ENCODE data around the gene LMX1B.
"Not testable (repeated sequence)": the region's sequence is repeated elsewhere in the genome, so short reads cannot be mapped to it uniquely, and the experiment has no call there.

LMX1B gene

DNA sequence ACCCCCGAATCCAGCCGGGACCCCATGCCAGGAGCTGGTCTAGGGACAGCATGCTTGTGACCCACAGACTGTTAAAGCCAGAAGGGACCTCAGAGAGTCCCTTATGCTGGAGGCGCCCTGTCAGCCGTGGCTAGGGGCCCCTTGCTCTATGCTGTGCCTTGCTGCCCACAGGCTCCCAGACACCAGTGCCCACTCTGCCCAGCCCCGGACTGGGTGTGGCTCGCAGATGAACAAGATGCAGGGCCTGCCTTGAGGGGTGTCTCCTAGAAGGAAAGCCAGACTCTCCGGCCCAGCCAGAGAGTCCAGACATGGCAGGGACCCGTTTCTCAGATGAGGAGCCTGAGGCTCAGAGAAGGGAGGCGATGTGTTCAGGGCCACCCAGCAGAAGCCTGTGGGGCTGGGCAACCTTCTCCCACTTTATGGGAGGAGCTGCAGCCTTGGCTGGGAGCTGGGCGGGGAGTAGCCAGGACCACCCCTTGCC lies 85.7 kb downstream of the LMX1B start:
- no peak for DNase-seq

- no peak for DNase-seq
These were observed 86.6 kb downstream of the LMX1B start for GRCh38 chr9:126700296-126700695.

GRCh38 chr9:126700903-126701812 lies 87.4 kb downstream of the LMX1B start:
- no peak for DNase-seq

GRCh38 chr9:126701813-126702140 lies 88.0 kb downstream of the LMX1B start:
- DNase-seq, result no peak

DNA sequence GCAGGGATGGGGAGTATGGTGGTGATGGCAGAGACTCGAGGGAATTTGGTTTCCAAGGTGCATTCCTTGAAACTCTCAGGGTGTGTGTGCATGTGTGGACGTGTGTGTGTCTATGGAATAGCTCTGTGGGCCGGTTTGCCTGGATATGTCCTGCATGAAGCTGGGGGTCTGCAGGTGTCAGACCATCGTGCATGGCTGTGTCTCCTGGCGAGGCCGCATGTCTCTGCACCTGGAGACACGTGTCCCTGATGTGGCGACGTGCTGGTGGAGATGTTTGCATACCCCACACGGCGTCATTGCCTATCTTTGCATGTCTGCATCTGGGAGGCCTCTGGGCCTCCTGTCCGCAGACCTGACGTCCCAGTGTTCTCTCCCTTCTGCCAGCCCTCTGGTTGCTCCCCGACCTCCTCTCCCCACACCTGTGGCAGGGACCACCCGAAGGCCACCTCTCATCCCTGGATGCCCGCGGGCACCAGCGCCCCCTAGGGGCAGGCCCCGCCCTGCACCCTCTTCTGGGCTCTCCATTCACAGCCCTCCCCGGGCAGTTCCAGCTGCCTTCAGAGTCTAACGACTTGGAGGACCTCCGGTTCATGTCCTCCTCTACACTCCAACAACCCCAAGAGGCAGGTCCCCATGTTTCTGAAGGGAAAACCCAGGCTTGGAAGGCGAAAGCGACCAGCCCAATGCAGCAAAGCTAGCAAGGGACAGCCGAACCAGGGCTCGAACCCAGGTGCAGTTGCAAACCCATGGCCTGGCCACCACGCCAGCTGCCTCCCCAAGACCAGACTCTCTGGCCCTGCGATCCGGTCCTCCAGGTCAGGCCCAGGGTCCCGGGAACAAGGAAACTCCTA lies 88.6 kb downstream of the LMX1B start:
- DNase-seq, result no peak

- DNase-seq, result no peak
These were observed 89.5 kb downstream of the LMX1B start for GRCh38 chr9:126703002-126703865.

DNA sequence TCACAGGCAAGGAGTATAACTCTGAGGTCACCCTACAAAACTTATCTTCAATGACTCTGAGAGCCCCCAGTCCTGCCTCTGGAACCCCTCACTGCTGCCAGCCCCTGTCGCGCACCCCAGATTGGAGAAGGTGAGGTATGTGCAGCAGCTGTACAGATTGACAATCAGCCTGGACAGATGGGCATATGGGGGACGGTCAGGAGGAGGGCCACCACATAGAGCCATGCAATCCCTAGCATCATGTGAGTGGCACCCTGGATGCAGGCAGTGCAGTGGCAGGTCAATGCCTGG lies 90.1 kb downstream of the LMX1B start:
- no peak for DNase-seq

GRCh38 chr9:126704157-126704891 lies 90.6 kb downstream of the LMX1B start:
- DNase-seq, result no peak

GRCh38 chr9:126704892-126705766 lies 91.4 kb downstream of the LMX1B start:
- peak; percentile 26 for DNase-seq

DNA sequence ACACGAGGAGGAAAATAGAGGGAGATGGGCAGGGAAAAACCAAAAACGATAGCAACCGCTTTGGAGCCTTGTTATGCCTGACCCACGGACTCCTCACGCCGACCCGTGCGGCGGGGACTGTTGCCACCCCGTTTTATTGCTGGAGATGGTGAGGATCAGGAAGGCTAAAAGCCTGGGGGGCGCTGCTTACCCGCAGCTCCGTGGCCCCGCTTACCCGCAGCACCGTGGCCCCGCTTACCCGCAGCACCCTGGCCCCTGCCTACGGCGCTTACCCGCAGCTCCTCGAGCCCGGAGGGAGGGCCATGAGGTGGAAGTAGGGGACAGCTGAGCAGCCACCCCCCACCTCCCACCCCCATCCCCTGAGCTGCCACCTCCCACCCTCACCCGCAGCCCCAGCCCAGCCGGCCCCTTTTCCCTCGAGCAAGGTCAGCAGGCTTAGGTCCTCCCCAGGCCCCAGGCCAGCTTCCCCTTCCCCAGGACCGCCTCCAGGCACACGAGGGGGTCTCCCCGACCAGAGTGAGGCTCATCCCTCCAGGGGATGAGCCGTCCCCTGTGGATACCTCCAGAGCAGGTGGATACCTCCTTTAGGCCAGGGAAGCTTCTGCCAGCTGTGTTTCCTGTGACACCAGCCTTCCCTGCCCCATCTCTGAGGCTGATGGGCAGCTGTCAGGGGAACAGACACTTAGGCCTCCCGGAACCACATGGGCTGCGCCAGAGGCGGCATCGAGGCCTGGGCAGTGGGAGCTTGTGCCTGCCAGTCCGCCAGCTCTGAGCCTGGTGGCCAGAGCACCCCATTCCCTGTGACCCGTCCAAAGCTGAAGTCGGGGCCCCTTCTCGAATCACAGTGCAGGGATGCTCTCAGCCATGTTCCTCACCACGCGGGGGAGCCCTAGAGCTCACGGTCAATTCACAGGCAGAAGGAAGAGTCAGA lies 92.3 kb downstream of the LMX1B start:
- DNase-seq, result peak; percentile 14

DNA sequence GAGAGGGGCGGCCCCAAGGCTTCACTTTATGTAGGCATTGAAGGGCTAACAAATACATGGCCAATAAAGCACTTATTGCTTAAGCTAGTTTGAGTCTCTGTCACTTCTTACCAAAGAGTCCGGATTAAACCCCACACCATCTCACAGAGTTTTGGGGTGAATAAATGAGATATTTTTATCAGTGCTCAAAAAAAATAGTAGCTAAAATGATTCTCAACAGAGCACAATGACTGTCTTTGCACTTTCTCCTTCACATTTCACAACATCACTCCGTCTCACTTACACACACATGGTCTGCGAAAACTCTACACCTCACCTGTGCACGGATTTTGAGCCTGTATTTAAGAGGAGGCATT lies 92.9 kb downstream of the LMX1B start:
- DNase-seq, result no peak

DNA sequence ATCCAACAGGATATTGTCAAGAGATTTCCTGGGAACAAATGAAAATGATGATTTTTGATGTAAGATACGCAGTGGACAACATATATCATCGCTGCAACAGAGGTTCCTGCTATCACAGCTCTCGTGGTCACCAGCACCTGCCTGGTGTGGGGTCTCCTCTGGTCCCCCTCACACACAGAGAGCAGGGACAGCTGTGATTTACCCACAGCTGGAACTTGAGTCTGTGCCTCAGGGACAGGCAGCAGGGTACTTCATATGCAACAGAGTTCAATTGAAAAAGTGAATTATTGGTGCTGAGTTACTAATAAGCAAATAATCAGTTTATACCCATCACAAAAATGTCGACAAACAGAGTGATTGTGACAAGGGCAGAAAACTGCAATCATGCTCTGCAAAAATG lies 93.4 kb downstream of the LMX1B start:
- no peak for DNase-seq

- not testable (repeated sequence) for DNase-seq
These were observed 94.0 kb downstream of the LMX1B start for GRCh38 chr9:126707712-126708111.

DNA sequence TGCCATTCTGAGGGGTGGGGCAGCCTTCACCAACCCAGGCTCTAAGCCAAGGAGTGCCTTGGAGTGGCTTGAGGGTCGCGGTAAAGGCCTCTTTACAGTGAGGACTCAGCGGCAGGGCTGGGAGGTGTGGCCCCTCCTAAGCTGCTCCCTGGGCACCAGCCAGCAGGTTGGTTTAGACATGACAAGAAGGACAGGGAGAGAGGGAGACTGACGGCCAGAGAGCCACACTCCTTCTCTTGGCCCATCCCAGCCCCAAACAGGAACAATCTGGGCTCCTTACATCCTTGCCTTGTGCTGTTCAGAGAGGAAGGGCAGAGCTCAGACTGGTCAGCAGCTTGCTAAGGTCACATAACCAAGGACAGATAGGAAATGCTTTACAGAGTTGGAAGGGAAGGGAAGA lies 94.5 kb downstream of the LMX1B start:
- DNase-seq, result no peak

DNA sequence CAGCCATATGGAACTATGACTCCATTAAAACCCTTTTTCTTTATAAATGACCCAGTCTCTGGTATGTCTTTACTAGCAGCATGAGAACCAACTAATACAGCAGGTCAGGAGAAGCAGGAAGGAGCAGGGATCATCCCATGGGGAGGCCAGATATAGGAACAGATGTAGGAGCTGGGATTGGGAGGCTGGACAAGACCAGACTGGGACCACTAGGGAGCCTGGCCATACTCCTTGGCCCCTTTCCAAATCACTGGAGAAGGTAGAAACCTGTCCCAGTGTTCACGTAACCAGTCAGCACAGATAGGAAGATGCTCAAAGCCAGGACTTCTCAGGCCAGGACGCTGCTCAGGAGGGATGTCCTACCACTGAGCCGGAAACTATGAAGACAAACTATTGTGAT lies 95.5 kb downstream of the LMX1B start:
- DNase-seq, result no peak

- DNase-seq, result no peak
These were observed 101.7 kb downstream of the LMX1B start for GRCh38 chr9:126715382-126715781.

DNA sequence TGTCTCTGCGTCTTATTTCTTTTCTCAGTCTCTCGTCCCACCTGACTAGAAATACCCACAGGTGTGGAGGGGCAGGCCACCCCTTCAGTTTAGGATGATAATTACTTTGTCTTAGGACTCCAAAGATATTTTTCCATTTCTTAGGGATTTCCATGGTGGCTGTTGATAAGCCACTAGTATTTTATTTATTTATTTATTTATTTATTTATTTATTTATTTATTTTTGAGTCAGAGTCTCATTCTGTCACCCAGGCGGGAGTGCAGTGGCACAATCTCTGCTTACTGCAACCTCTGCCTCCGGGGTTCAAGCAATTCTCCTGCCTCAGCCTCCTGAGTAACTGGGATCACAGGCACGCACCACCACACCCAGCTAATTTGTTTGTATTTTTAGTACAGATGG lies 103.7 kb downstream of the LMX1B start:
- not testable (repeated sequence) for DNase-seq

- DNase-seq, result peak; percentile 10
These were observed 105.9 kb downstream of the LMX1B start for GRCh38 chr9:126719618-126720031.

DNA sequence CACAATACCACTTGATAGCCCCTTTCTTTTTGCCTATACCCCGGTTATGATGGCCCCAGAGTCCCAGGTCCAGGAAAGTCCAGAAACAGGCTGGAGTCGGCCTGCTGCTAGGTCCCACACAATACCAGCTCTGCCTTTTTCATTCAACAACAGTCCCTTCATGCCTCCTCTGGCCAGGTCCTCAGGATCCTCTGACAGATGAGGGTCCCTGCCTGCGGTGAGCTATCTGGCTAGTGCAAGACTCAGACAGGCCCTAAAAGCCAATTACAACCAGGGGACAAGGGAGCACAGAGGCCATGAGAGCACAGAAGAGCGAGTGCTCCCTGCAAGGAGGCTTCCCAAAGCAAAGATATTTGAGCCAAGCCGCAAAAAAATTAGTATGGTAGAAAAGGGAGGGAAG lies 106.3 kb downstream of the LMX1B start:
- DNase-seq, result no peak

Data from T1000 (cell line).